Cardiac muscle cell (in vitro differentiated cells and primary cell): ENCODE results near the gene RPUSD1. TPM values are rescaled to one million over a fixed set of nuclear protein-coding genes. Genes with fewer than 3 reads are reported as not detected.

Experiments
- DNase-seq, 2 donors: peaks; one replicate each; pipeline versions ENCODE4 v3.0.0 to v3.0.0-alpha.2; 2010 to 2017; ENCODE audit warnings: low read depth in 1 of 2, low spot score in 1 of 2
- H3K27ac ChIP-seq: fragments of 200-600 bp; sonication (generic); 2 replicates; pipeline ENCODE4 v1.5.1; 2016
- H3K27me3 ChIP-seq: fragments of 200-600 bp; sonication (generic); 2 replicates; pipeline ENCODE4 v1.6.0; 2016; ENCODE audit warnings: control low read depth
- H3K36me3 ChIP-seq: fragments of 200-600 bp; sonication (generic); 2 replicates; pipeline ENCODE4 v1.5.1; 2016; ENCODE audit warnings: control low read depth
- H3K4me1 ChIP-seq: fragments of 200-600 bp; sonication (generic); 2 replicates; pipeline ENCODE4 v1.8.1; 2017; ENCODE audit warnings: low read depth, mild to moderate bottlenecking, mixed run types
- H3K4me3 ChIP-seq: fragments of 200-600 bp; sonication (generic); 2 replicates; pipeline ENCODE4 v1.5.1; 2016; ENCODE audit warnings: mild to moderate bottlenecking
- H3K9me3 ChIP-seq: fragments of 200-600 bp; sonication (generic); 2 replicates; pipeline ENCODE4 v1.5.1; 2017; ENCODE audit warnings: low read depth, mild to moderate bottlenecking, control low read depth
- polyA plus RNA-seq: library from polyadenylated mRNA; unstranded; fragments of >200 nt; fragmentation: Nextera tagmentation; extraction: Ambion mirVana; gene quantifications from 2 replicates; pipeline ENCODE4 v1.2.1, GENCODE V29; 2016
- total RNA-seq: library from RNA; depleted of rRNA; stranded (reverse); fragments of >200 nt; gene quantifications from 2 replicates; pipeline ENCODE4 v1.2.3, GENCODE V29; 2016
- TF ChIP-seq, protein P1 (sequence below): IDR thresholded peaks from 2 replicates; pipeline ENCODE4 v1.5.1; 2012; ENCODE audit warnings: low read depth, mild to moderate bottlenecking, low read length

The RPUSD1 gene
- total and polyA plus RNA-seq, 2 experiments from 2014 or later: 32.2 to 34.3 TPM

GRCh38 chr16:785563-786535, 2.3 kb downstream of the RPUSD1 start:
- Histone ChIP-seq H3K4me3 (no peak overlapping the region), H3K27ac (no peak overlapping the region), H3K27me3 (no peaks in the 10 kb centered on the region), H3K36me3 (no peaks in the 10 kb centered on the region), H3K4me1 (peaks cover 15% of the 10 kb centered on the region), H3K9me3 (no peaks in the 10 kb centered on the region)
- TF ChIP-seq, protein P1, sequence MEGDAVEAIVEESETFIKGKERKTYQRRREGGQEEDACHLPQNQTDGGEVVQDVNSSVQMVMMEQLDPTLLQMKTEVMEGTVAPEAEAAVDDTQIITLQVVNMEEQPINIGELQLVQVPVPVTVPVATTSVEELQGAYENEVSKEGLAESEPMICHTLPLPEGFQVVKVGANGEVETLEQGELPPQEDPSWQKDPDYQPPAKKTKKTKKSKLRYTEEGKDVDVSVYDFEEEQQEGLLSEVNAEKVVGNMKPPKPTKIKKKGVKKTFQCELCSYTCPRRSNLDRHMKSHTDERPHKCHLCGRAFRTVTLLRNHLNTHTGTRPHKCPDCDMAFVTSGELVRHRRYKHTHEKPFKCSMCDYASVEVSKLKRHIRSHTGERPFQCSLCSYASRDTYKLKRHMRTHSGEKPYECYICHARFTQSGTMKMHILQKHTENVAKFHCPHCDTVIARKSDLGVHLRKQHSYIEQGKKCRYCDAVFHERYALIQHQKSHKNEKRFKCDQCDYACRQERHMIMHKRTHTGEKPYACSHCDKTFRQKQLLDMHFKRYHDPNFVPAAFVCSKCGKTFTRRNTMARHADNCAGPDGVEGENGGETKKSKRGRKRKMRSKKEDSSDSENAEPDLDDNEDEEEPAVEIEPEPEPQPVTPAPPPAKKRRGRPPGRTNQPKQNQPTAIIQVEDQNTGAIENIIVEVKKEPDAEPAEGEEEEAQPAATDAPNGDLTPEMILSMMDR: peak; percentile 73
- peak; percentile 64 to 81 for DNase-seq

GRCh38 chr16:784431-784830, 3.8 kb downstream of the RPUSD1 start:
- H3K4me3 ChIP-seq: no peak overlapping the region
- H3K36me3 ChIP-seq: no peaks in the 10 kb centered on the region
- TF ChIP-seq, protein P1: no peak
- H3K27ac ChIP-seq: no peak overlapping the region
- no peaks in the 10 kb centered on the region for H3K27me3 ChIP-seq
- DNase-seq: no peak
- H3K4me1 ChIP-seq: peaks cover 15% of the 10 kb centered on the region
- no peaks in the 10 kb centered on the region for H3K9me3 ChIP-seq

GRCh38 chr16:783404-784161, 4.6 kb downstream of the RPUSD1 start:
- no peaks in the 10 kb centered on the region for H3K36me3 ChIP-seq
- peak in 1 of 2 donors; percentile 30 for DNase-seq
- H3K27me3 ChIP-seq: no peaks in the 10 kb centered on the region
- no peaks in the 10 kb centered on the region for H3K9me3 ChIP-seq
- no peak overlapping the region for H3K27ac ChIP-seq
- peaks cover 11% of the 10 kb centered on the region for H3K4me1 ChIP-seq
- no peak overlapping the region for H3K4me3 ChIP-seq
- TF ChIP-seq, protein P1: no peak

DNA sequence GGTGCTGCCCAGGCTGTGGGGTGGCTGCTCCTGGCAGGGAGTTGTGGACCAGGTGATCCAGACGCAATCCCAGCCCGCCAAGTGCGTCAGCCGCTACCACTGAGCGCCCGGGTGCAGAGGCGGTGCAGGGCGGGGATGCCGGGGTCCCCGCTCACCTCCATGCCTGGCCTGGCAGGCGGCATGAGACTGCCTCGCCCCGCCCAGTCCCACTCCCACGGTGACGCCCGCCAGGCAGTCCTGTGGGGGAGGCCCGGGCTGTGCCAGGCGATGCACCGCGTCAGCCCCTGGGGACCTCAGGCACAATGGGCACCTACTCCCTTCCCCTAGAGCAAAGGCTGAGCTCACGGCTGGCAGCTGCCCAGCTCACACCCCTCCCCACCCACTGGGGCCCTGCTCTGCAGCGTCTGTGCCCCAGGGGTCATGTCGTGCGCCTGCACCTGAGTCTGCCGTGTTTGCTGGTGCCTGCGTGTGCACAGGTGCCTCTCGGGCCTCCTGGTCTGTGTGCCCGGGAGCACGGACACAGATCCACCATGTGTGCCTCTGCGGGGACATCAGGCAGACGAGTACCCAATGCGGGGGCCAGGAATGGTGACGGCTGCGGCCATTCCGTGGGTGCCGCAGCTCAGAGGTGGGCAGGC, 5.3 kb downstream of the RPUSD1 start:
- Histone ChIP-seq H3K27me3 (no peaks in the 10 kb centered on the region), H3K36me3 (no peaks in the 10 kb centered on the region), H3K4me1 (peaks cover 14% of the 10 kb centered on the region), H3K4me3 (no peak overlapping the region), H3K9me3 (no peaks in the 10 kb centered on the region), H3K27ac (no peak overlapping the region)
- DNase-seq: no peak
- TF ChIP-seq, protein P1: no peak

GRCh38 chr16:782258-782657, 5.9 kb downstream of the RPUSD1 start:
- Histone ChIP-seq H3K9me3 (no peaks in the 10 kb centered on the region), H3K27ac (no peak overlapping the region), H3K4me3 (no peak overlapping the region), H3K36me3 (no peaks in the 10 kb centered on the region), H3K27me3 (no peaks in the 10 kb centered on the region), H3K4me1 (peaks cover 19% of the 10 kb centered on the region)
- no peak for DNase-seq
- TF ChIP-seq, protein P1: no peak
